ENCODE results near the gene ABCC6. TPM values are rescaled to one million over a fixed set of nuclear protein-coding genes. Genes with fewer than 3 reads are reported as not detected.

Gene ABCC6
- total RNA-seq, 4 donors from 2014 or later, result 0.23 to 2.1 (median 0.90) TPM

GRCh38 chr16:16102738-16103137 is 120.6 kb downstream of the ABCC6 start:
- 92 to 97% methylated on average over 4 of the region's 4 CpGs for WGBS, 2 donors
- DNase-seq (ENCODE audit: low spot score in 2 of 2), result no peak
- intact Hi-C loops (cut with DNase I; ENCODE audit: low total_unique reads), result no loop called here

GRCh38 chr16:16101585-16101984 is 121.7 kb downstream of the ABCC6 start:
- no peak for DNase-seq (ENCODE audit: low spot score in 2 of 2)
- intact Hi-C loops (cut with DNase I; ENCODE audit: low total_unique reads), result no loop called here
- H3K4me3 ChIP-seq (ENCODE audit: low read depth, poor library complexity, severe bottlenecking), result no peak overlapping the region
- TF ChIP-seq POLR2A (IDR thresholded peaks at IDR 0.05), result no peak
- no peak for TF ChIP-seq CTCF (IDR thresholded peaks at IDR 0.05)
- 74 to 88% methylated on average over 5 of the region's 5 CpGs for WGBS, 2 donors

More at GRCh38 chr16:16102738-16103137, 120.6 kb downstream of the ABCC6 start:
- TF ChIP-seq POLR2A (IDR thresholded peaks at IDR 0.05) (no peak), CTCF (IDR thresholded peaks at IDR 0.05) (no peak)
- H3K4me3 ChIP-seq (ENCODE audit: low read depth, poor library complexity, severe bottlenecking), result no peak overlapping the region

- WGBS, 2 donors, result 76% methylated on average over 8 of the region's 8 CpGs
- intact Hi-C loops (cut with DNase I; ENCODE audit: low total_unique reads), result no loop called here
- no peak for TF ChIP-seq CTCF (IDR thresholded peaks at IDR 0.05)
Measured at GRCh38 chr16:16100631-16101030, 122.7 kb downstream of the ABCC6 start.

GRCh38 chr16:16099320-16099719 is 124.0 kb downstream of the ABCC6 start:
- intact Hi-C loops (cut with DNase I; ENCODE audit: low total_unique reads), result no loop called here
- no peak for DNase-seq (ENCODE audit: low spot score in 2 of 2)
- TF ChIP-seq POLR2A (IDR thresholded peaks at IDR 0.05), result no peak
- no peak for TF ChIP-seq CTCF (IDR thresholded peaks at IDR 0.05)
- H3K4me3 ChIP-seq (ENCODE audit: low read depth, poor library complexity, severe bottlenecking), result no peak overlapping the region
- WGBS, 2 donors, result 94 to 98% methylated on average over 4 of the region's 4 CpGs

More at GRCh38 chr16:16100631-16101030, 122.7 kb downstream of the ABCC6 start:
- H3K4me3 ChIP-seq (ENCODE audit: low read depth, poor library complexity, severe bottlenecking), result no peak overlapping the region
- no peak for DNase-seq (ENCODE audit: low spot score in 2 of 2)

Other genes starting within 250 kb of the ABCC6 start
- 10 to 100 TPM; 13.8 to 34.7 (median 31.0) TPM for gene NOMO3, start 9.0 kb upstream of the ABCC6 start, total RNA-seq
- gene NPIPA7, start 155.6 kb upstream of the ABCC6 start, total RNA-seq, result 1 to 10 TPM; 1.4 to 6.9 (median 6.3) TPM

Measured in lower leg skin (tissue), 4 donors.